Stimulated activated CD8-positive, alpha-beta memory T cell treated with anti-CD3 and anti-CD28 coated beads, Interleukin-4, amount 100 ng/mL, for 1 hour (primary cell): ENCODE measurements around the gene PRAMEF25.
"Not testable (repeated sequence)": the region's sequence is repeated elsewhere in the genome, so short reads cannot be mapped to it uniquely, and the experiment has no call there.

ENCODE experiments used
- DNase-seq, 2 donors: peaks; one replicate each; pipeline ENCODE4 v3.0.0-alpha.2; 2020; ENCODE audit warnings: low read depth in 2 of 2, low spot score in 1 of 2

The PRAMEF25 gene

DNA sequence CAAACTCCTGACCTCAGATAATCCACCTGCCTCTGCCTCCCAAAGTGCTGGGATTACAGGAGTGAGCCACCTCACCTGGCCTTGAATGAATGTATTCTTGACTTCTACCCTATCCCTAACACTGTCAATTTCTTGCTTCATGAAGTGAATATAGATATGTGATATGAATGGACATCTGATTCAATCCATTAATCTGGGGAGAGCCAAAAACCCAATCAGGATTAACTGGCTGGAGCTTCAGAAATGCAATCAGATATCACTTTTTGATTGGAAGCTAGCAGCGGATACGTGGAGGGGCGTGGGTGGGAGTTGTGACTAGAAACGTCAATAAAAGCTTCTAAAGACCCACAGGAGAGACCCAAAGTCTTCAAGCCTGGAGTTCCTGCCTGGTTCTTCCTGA lies at the start of gene PRAMEF25:
Gene PRAMEF25 (plus strand): TSS at position 301 of the 400 bp plus-strand sequence. CDS start 2,920 bp downstream, outside the sequence.
- not testable (repeated sequence) for DNase-seq

DNA sequence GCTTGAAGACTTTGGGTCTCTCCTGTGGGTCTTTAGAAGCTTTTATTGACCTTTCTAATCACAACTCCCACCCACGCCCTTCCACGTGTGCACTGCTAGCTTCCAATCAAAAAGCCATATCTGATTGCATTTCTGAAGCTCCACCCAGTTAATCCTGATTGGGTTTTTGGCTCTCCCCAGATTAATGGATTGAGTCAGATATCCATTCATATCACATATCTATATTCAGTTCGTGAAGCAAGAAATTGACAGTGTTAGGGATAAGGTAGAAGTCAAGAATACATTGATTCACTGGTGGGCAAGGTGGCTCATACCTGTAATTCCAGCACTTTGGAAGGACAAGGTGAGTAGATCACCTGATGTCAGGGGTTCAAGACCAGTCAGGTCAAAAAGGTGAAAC lies 14.1 kb upstream of the PRAMEF25 start, which contains the start of gene PRAMEF27:
Gene PRAMEF27 (minus strand): TSS at position 101 of the 400 bp plus-strand sequence. CDS start 2,916 bp downstream, outside the sequence.
- not testable (repeated sequence) for DNase-seq

DNA sequence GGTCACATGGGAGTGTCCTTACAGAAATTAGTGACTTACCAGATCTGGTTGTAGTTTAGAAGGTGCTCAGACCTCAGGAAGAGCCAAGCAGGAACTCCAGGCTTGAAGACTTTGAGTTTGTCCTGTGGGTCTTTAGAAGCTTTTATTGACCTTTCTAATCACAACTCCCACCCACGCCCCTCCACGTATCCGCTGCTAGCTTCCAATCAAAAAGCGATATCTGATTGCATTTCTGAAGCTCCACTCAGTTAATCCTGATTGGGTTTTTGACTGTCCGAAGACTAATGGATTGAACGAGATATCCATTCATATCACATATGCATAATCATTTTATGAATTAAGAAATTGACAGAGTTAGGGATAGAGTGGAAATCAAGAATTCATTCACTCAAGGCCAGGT lies 46.2 kb downstream of the PRAMEF25 start, which contains the start of gene HNRNPCL2:
Gene HNRNPCL2 (minus strand): TSS at position 101 of the 400 bp plus-strand sequence. CDS start 454 bp downstream, outside the sequence.
- not testable (repeated sequence) for DNase-seq
